A172 (cell line): ENCODE measurements around the gene SLC37A1. TPM values are rescaled to one million over a fixed set of nuclear protein-coding genes. Genes with fewer than 3 reads are reported as not detected.

ENCODE experiments used
- DNase-seq: peaks from one replicate; pipeline ENCODE4 v3.0.0-alpha.2; 2015; ENCODE audit warnings: low spot score
- total RNA-seq: library from RNA; depleted of rRNA; stranded (reverse); fragments of >200 nt; shearing (Covaris generic); gene quantifications from 2 replicates; pipeline ENCODE4 v1.2.3, GENCODE V29; 2014

SLC37A1 gene
- total RNA-seq, 1 experiment from 2014 or later, result 1.1 TPM

DNA sequence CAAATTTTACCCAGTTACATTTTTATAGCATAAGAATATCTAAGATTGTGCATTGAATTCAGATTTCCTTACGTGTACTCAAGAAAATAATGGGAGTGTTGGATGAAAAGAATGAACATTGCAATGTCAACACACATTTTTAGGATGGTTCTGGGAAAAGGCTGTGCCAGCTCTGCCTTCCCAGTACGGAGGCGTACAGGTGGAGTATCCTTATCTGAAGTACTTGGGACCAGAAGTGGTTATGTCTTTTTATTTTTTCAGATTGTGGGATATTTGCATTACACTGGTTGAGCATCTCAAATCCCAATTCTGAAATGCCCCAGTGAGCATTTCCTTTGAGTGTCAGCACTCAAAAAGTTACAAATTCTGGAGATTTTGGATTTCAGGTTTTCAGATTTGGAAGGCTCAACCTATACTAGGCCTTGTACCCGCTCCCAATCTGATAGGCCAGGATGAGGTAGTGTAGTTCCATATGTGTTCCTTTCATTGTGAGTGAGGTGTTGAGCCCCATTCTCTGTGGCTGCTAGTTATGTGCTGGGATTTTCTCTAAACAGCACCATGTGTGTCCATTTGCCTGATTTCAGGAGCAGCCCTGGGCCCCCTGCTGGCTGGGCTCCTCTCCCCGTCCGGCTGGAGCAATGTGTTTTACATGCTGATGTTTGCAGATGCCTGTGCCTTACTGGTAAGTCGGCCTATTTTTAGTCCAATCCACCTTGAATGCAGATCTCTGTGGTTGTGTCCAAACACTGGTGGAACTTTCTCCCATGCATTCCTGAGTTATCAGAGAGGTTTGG lies 60.8 kb downstream of the SLC37A1 start:
- DNase-seq, result no peak

DNA sequence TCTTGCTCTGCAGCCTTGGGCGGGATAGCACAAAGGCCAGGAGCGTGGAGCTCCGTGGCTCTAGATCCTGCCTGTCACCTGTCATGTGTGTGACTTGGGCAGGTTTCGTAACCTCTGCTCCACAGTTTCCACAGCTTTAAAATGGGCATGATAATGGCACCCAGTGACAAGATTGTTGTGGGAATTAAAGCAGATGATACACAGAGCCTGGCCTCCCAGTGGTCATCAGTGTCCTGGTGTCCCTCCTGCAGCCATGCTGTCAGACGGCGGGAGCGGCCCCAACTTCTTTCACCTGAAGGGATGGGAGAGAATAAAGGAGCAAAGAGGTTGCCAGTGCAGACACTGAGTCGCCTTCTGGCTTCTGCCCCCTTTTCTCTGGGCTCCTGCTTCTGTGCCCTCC lies 61.5 kb downstream of the SLC37A1 start:
- no peak for DNase-seq

- DNase-seq, result no peak
Observed at GRCh38 chr21:42576639-42577038, 63.0 kb downstream of the SLC37A1 start.

DNA sequence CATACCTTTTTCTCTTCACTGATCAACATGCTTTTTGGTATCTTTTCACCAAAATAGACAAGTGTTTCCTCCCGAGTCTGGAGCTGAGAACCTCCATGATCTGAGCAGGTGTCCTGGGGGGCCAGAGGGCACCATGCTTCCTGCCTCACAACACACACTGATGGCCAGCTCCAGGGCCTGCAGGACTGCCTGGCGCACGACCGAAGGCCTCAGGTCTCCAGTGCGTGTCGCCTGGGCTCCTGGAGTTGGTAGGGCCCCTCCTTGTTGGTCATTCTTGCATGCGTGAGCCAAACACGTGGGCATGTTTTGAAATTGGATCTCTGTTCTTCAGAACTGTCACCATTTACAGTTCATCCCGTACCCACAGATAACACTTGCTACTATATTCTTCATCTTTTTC lies 64.4 kb downstream of the SLC37A1 start:
- no peak for DNase-seq

GRCh38 chr21:42578761-42579415 lies 65.2 kb downstream of the SLC37A1 start:
- DNase-seq, result no peak

GRCh38 chr21:42579456-42580075 lies 65.9 kb downstream of the SLC37A1 start:
- DNase-seq, result no peak

- DNase-seq, result no peak
Observed at GRCh38 chr21:42580076-42580792, 66.6 kb downstream of the SLC37A1 start.

DNA sequence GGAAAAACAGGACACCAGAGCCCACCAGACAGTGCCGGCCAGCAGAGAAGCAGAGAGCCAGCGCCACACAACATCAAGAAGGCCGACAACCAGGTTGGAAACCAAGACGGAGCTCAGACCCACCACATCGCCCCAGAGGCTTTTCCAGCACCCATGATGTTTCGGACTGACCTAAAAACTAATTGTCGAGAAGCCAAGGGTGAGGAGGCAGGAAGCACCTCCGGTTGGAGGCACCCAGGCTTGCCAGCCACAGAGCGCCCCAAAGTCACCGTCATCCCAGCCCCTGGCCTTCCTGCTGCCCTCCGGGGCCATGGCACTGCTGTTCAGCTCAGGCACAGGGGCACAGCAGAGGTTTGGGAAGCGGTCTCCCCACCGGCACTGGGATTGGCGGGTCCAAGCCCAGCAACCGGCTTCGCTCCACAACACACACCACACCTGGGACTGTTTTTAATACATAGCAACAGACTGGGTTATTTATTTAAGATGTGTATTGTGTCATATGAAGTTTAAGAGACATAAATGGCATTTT lies 67.2 kb downstream of the SLC37A1 start:
- DNase-seq, result no peak

DNA sequence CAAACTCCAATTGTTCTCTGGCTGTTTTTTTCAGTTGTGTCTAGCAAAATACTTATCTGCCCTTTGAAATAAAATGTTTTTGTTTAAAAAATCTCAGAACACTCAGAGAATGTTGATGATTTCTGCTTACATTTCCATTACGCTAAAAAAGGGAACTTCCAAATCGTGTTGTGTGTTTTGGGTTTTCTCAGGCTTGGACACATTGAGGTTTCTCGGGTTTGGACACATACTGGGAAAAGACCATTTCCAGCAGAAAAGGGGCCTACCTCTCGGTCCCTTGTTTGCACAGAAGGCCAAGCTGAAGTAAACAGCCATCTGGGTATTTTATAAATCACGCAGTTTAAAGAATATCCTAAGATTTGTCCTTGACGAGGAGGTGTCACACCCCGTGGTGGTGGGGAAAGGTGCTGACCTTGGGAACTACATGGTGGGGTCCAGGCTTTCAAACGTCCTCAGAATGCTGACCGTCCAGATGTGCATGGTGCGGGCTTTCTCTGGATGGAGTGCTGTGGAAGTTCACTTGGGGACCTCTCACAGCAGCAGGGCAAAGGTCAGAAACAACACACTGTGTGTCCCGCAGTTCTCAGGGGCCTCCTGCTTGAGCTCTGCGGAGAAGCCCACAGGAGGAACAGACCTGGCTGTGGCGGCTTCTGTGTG lies 67.8 kb downstream of the SLC37A1 start:
- DNase-seq, result no peak

- no peak for DNase-seq
Observed at GRCh38 chr21:42581993-42582786, 68.5 kb downstream of the SLC37A1 start.

DNA sequence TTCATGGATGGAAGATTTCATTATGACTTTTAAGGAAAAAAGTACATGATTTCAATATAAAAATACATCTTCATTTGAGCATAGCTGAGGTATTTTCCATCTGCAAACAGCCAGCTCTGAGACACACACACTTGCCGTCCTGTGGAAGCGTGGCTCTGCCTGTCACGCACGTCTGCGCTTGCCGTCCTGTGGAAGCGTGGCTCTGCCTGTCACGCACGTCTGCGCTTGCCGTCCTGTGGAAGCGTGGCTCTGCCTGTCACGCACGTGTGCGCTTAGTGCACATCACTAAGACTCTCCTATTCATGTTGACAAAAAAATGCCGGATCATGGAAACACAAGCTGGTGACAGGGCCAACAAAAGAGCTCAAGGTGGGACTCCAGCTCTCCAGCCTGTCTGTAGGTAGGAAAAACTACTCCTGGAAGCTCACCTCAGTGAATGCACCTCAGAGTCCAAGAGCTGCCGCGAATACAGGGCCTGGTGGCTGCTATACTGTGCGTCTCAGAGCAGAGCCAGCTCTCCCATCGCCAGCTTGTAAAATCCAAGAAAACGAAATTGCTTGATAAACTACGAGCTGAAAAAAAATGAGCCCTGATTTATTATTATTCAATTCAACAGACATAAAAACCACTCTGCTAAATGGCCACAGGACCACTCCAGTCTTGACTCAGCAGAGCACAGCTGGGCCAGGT lies 69.3 kb downstream of the SLC37A1 start:
- no peak for DNase-seq

DNA sequence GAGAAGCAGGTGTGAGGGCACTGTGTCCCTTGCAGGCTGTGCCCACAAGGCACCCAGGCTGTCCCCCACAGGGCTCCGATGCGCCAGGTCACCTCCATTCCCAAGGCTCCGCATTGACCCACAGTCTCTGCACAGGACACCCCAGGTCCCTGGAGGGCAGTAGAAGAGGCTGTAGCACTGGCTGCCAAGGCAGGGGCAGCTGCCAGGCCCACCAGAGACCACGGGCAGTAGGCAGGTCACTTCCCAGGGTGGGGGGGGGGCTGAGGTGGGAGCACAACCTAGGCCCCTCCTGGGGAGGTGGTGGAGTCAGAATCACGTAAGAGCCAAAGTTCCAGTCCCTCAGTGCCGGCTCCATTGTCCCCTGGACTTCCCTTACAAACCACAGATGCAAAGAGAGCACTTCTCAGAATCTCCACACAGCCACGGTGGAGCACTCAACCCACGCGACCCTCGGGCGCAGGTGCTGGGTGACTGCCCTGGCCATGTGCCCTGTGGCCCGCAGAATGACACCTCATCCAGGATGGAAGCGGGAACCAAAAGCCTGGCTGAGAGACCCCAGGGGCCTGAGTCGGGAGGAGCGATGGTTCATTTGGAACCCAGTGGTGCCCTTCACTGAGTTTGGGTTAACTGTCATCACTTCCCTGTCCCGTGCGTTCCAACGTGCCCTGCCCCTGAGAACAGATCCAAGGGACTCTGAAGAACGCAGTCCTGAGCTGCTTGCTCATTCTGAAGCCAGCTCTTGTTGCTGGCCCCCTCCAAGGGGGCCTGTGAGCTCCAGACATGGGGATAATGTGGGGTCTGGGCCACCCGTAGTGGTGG lies 70.0 kb downstream of the SLC37A1 start:
- DNase-seq, result no peak

DNA sequence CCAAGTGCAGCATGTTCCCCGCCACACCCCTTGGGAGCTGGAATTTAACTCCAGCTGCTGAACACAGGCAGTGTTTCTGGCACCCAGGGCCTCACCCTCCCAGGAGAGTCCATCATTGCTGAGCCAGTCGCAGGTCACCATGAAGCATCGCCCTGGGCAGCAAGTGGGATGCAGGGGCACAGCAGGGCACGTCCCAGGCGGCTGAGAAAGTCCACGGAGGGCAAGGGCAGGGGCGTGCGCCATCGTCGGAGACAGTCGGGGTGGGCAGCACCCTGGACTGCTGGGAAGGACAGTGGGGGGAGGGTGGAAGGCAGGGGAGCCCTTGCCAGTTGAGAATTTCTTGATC lies 70.6 kb downstream of the SLC37A1 start:
- DNase-seq, result no peak

DNA sequence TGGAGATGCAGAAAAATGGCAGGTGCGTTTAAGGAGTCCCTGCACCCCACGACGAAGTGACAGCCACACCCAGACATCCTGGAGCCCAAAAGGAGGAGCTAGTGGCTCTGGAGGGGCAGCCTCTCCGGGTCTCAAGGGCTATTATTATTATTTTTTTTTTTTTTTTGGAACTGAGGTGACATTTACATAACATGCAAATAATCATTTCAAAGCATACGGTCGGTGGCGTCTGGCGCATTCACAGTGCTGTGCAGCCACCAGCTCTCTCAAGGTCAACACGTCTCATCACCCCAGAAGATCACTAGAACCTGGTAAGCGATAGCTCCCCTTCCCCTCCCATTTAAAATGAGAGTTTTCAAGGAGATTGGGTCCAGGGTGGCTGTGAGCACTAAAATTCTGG lies 72.2 kb downstream of the SLC37A1 start:
- no peak for DNase-seq

- no peak for DNase-seq
Observed at GRCh38 chr21:42586406-42586805, 72.8 kb downstream of the SLC37A1 start.

DNA sequence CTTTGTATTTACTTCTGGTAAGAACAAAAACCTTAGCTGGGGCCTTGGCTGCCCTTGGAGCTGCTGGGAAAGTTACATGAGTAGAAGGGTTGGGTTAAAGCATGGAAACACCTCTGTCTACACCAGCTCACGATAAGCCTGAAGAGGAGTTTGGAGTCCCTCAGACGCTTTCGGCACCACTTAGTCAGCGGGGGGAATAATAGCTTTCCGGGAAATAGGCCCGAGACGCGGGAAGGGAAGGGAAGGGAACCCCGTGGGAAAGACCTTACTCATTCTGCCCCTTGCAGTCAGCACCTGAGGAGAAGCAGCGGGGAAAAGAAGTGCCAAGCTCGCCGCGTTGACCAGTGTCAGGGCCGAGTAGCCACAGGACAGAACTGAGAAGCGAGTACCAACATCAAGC lies 73.4 kb downstream of the SLC37A1 start:
- no peak for DNase-seq

GRCh38 chr21:42590431-42591131 lies 76.9 kb downstream of the SLC37A1 start:
- DNase-seq, result no peak

- DNase-seq, result no peak
Observed at GRCh38 chr21:42591170-42591869, 77.7 kb downstream of the SLC37A1 start.
